ENCODE results near the gene SESN2. TPM values are rescaled to one million over a fixed set of nuclear protein-coding genes. Genes with fewer than 3 reads are reported as not detected.

The SESN2 gene
- total and polyA plus RNA-seq, 4 donors = 5.5 to 13.0 (median 10.7) TPM

DNA sequence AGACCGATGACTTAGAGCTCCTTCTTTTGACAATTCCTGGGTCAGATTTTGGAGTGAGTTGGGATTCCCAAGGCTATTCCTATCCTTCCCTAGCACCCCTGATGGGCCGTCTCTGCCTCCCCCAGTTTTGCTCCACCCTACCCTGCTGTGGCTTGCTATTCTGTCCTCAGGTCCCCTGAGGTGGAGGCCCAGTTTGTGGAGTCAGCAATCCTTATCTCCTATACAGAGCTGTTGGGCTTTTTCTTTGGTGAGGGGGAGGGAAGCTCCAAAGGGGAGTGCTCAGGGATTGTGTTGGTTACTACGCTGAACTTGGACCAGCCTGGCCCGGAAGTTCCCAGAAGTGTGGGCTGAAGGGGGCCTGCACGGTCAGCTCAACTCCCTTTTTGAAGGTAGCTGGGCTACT is 7.6 kb downstream of the SESN2 start:
- H3K9ac ChIP-seq (ENCODE audit: low read depth in 1 of 2, low read length in 2 of 2) = no peak overlapping the region
- H3K4me1 ChIP-seq (ENCODE audit: control insufficient read depth in 4 of 4, insufficient read depth in 4 of 4, low read length in 3 of 4) = peaks cover 22 to 65% (median 64%) of the 10 kb centered on the region in 4 donors
- TF ChIP-seq MAX (IDR thresholded peaks at IDR 0.05) = no peak
- TF ChIP-seq RAD21 (IDR thresholded peaks at IDR 0.05) = peak in 1 of 2 donors; percentile 19
- no peak for TF ChIP-seq NR2F2 (IDR thresholded peaks at IDR 0.05)
- peak in 1 of 2 donors; percentile 28 for TF ChIP-seq RXRA (IDR thresholded peaks at IDR 0.05)
- TF ChIP-seq YY1 (IDR thresholded peaks at IDR 0.05) = no peak
- peaks cover 0 to 11% (median 2%) of the 10 kb centered on the region in 4 donors for H3K36me3 ChIP-seq (ENCODE audit: control insufficient read depth in 4 of 4, insufficient read depth in 3 of 4, low read depth in 1 of 4, low read length in 3 of 4)
- WGBS = 31% methylated on average over 5 of the region's 5 CpGs
- no peaks in the 10 kb centered on the region for H3K9me3 ChIP-seq (ENCODE audit: control insufficient read depth in 4 of 4, low read length in 3 of 4)
- no peak overlapping the region for H3K4me3 ChIP-seq (ENCODE audit: low read depth in 1 of 3, low read length in 3 of 3)
- H3K27ac ChIP-seq (ENCODE audit: low read depth in 1 of 2, low read length in 2 of 2) = peak overlapping the region; percentile 47 to 58
- no peaks in the 10 kb centered on the region for H3K27me3 ChIP-seq (ENCODE audit: control insufficient read depth in 4 of 4, insufficient read depth in 4 of 4, low read length in 3 of 4)
- DNase-seq (ENCODE audit: low spot score) = no peak

GRCh38 chr1:28267633-28268032 is 8.3 kb downstream of the SESN2 start:
- Histone ChIP-seq H3K27ac (ENCODE audit: low read depth in 1 of 2, low read length in 2 of 2) (peak overlapping the region; percentile 19 to 47), H3K4me3 (ENCODE audit: low read depth in 1 of 3, low read length in 3 of 3) (no peak overlapping the region), H3K36me3 (ENCODE audit: control insufficient read depth in 4 of 4, insufficient read depth in 3 of 4, low read depth in 1 of 4, low read length in 3 of 4) (peaks cover 5 to 17% (median 6%) of the 10 kb centered on the region in 4 donors), H3K9ac (ENCODE audit: low read depth in 1 of 2, low read length in 2 of 2) (no peak overlapping the region), H3K4me1 (ENCODE audit: control insufficient read depth in 4 of 4, insufficient read depth in 4 of 4, low read length in 3 of 4) (peaks cover 22 to 65% (median 60%) of the 10 kb centered on the region in 4 donors), H3K27me3 (ENCODE audit: control insufficient read depth in 4 of 4, insufficient read depth in 4 of 4, low read length in 3 of 4) (no peaks in the 10 kb centered on the region), H3K9me3 (ENCODE audit: control insufficient read depth in 4 of 4, low read length in 3 of 4) (no peaks in the 10 kb centered on the region)
- no peak for TF ChIP-seq HNF4G (IDR thresholded peaks at IDR 0.05)
- TF ChIP-seq ZBTB33 (IDR thresholded peaks at IDR 0.05) = no peak
- TF ChIP-seq NR2F2 (IDR thresholded peaks at IDR 0.05) = no peak
- no peak for TF ChIP-seq EGR1 (IDR thresholded peaks at IDR 0.05; ENCODE audit: low read depth in 2 of 2)
- TF ChIP-seq GABPA (IDR thresholded peaks at IDR 0.05 in 1 of 2, conservative IDR thresholded peaks at IDR 0.05 in 1 of 2) = no peak
- TF ChIP-seq, protein P1, sequence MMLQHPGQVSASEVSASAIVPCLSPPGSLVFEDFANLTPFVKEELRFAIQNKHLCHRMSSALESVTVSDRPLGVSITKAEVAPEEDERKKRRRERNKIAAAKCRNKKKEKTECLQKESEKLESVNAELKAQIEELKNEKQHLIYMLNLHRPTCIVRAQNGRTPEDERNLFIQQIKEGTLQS (IDR thresholded peaks at IDR 0.05) = no peak
- TF ChIP-seq FOXA2 (IDR thresholded peaks at IDR 0.05) = no peak
- TF ChIP-seq RXRA (IDR thresholded peaks at IDR 0.05) = no peak
- TF ChIP-seq HNF4A (conservative IDR thresholded peaks at IDR 0.05) = no peak
- TF ChIP-seq, protein P2, sequence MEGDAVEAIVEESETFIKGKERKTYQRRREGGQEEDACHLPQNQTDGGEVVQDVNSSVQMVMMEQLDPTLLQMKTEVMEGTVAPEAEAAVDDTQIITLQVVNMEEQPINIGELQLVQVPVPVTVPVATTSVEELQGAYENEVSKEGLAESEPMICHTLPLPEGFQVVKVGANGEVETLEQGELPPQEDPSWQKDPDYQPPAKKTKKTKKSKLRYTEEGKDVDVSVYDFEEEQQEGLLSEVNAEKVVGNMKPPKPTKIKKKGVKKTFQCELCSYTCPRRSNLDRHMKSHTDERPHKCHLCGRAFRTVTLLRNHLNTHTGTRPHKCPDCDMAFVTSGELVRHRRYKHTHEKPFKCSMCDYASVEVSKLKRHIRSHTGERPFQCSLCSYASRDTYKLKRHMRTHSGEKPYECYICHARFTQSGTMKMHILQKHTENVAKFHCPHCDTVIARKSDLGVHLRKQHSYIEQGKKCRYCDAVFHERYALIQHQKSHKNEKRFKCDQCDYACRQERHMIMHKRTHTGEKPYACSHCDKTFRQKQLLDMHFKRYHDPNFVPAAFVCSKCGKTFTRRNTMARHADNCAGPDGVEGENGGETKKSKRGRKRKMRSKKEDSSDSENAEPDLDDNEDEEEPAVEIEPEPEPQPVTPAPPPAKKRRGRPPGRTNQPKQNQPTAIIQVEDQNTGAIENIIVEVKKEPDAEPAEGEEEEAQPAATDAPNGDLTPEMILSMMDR (IDR thresholded peaks at IDR 0.05; ENCODE audit: low read depth, low read length, missing input control) = no peak
- no peak for TF ChIP-seq YY1 (IDR thresholded peaks at IDR 0.05)
- TF ChIP-seq REST (IDR thresholded peaks at IDR 0.05) = no peak
- TF ChIP-seq JUND (IDR thresholded peaks at IDR 0.05) = no peak
- no peak for TF ChIP-seq RAD21 (IDR thresholded peaks at IDR 0.05)
- TF ChIP-seq TAF1 (conservative IDR thresholded peaks at IDR 0.05) = no peak
- TF ChIP-seq SP1 (IDR thresholded peaks at IDR 0.05) = no peak
- no peak for TF ChIP-seq FOXA1 (IDR thresholded peaks at IDR 0.05)
- no peak for TF ChIP-seq MAX (IDR thresholded peaks at IDR 0.05)
- WGBS = 68% methylated on average over 2 of the region's 2 CpGs
- no peak for DNase-seq (ENCODE audit: low spot score)

Data from liver (tissue), 9 donors.